Left ventricle myocardium inferior (tissue), 1 donor: ENCODE data around the gene CALN1. TPM values are rescaled to one million over a fixed set of nuclear protein-coding genes. Genes with fewer than 3 reads are reported as not detected.

Source experiments
- DNase-seq: peaks from one replicate; pipeline ENCODE4 v3.0.0-alpha.2; 2020
- H3K27ac ChIP-seq: fragments of 200-600 bp; replicated peaks from 2 replicates; pipeline ENCODE4 v1.8.0; 2021
- H3K27me3 ChIP-seq: fragments of 200-600 bp; 2 replicates; pipeline ENCODE4 v1.8.0; 2021; ENCODE audit warnings: low read depth
- H3K36me3 ChIP-seq: fragments of 200-600 bp; 2 replicates; pipeline ENCODE4 v1.8.0; 2021
- H3K4me1 ChIP-seq: fragments of 200-600 bp; 2 replicates; pipeline ENCODE4 v1.8.0; 2021
- H3K4me3 ChIP-seq: fragments of 200-600 bp; 2 replicates; pipeline ENCODE4 v1.8.0; 2021; ENCODE audit warnings: mild to moderate bottlenecking, moderate library complexity
- H3K9me3 ChIP-seq: fragments of 200-600 bp; replicated peaks from 2 replicates; pipeline ENCODE4 v1.8.0; 2021
- CTCF ChIP-seq: fragments of 200-600 bp; IDR thresholded peaks from 2 replicates; pipeline ENCODE4 v1.8.0; 2021; ENCODE audit warnings: antibody characterized with exemption, mild to moderate bottlenecking, borderline replicate concordance
- intact Hi-C: fragments of 100-400 bp; cut with micrococcal nuclease; formaldehyde crosslinking; loops from one replicate; pipeline ENCODE4 v1.11.0; 2022
- total RNA-seq: library from RNA; stranded (reverse); fragmentation: NEBNext Ultra II Directional; extraction: Animal tissue kit (Norgen Biotek cat#: 25700); gene quantifications from one replicate; pipeline ENCODE4 v1.2.1, GENCODE V29; 2021
- donor health status: DM: no; HTN: yes; CAD: no; lungs with severe emphysema.

The CALN1 gene
- total RNA-seq, 1 donor from 2014 or later = not detected

- intact Hi-C loops = no loop called here
- Histone ChIP-seq H3K36me3 (no peaks in the 10 kb centered on the region), H3K9me3 (no peaks in the 10 kb centered on the region), H3K4me1 (no peaks in the 10 kb centered on the region), H3K4me3 (no peak overlapping the region), H3K27ac (no peak overlapping the region), H3K27me3 (peaks cover 31% of the 10 kb centered on the region)
- no peak for TF ChIP-seq CTCF
- DNase-seq = no peak
These were observed 7.4 kb downstream of the CALN1 start for GRCh38 chr7:72404743-72405142.

- Histone ChIP-seq H3K36me3 (no peaks in the 10 kb centered on the region), H3K4me1 (no peaks in the 10 kb centered on the region), H3K4me3 (no peak overlapping the region), H3K27me3 (peaks cover 27% of the 10 kb centered on the region), H3K27ac (no peak overlapping the region), H3K9me3 (no peaks in the 10 kb centered on the region)
- DNase-seq = no peak
- intact Hi-C loops = no loop called here
- no peak for TF ChIP-seq CTCF
These were observed 8.6 kb downstream of the CALN1 start for GRCh38 chr7:72403458-72404076.

- intact Hi-C loops = no loop called here
- Histone ChIP-seq H3K4me1 (no peaks in the 10 kb centered on the region), H3K27me3 (peaks cover 32% of the 10 kb centered on the region), H3K27ac (no peak overlapping the region), H3K9me3 (no peaks in the 10 kb centered on the region), H3K4me3 (no peak overlapping the region), H3K36me3 (no peaks in the 10 kb centered on the region)
- no peak for DNase-seq
- TF ChIP-seq CTCF = no peak
These were observed 18.1 kb downstream of the CALN1 start for GRCh38 chr7:72394016-72394415.

GRCh38 chr7:72391821-72392377 lies 20.2 kb downstream of the CALN1 start:
- H3K4me1 ChIP-seq = no peaks in the 10 kb centered on the region
- no peak overlapping the region for H3K4me3 ChIP-seq
- H3K27ac ChIP-seq = no peak overlapping the region
- no peaks in the 10 kb centered on the region for H3K9me3 ChIP-seq
- TF ChIP-seq CTCF = no peak
- H3K27me3 ChIP-seq = peaks cover 34% of the 10 kb centered on the region
- intact Hi-C loops = no loop called here
- no peaks in the 10 kb centered on the region for H3K36me3 ChIP-seq
- no peak for DNase-seq

- TF ChIP-seq CTCF = no peak
- Histone ChIP-seq H3K4me3 (no peak overlapping the region), H3K36me3 (no peaks in the 10 kb centered on the region), H3K9me3 (peaks cover 8% of the 10 kb centered on the region), H3K27me3 (peaks cover 21% of the 10 kb centered on the region), H3K4me1 (no peaks in the 10 kb centered on the region), H3K27ac (no peak overlapping the region)
- no peak for DNase-seq
- intact Hi-C loops = no loop called here
These were observed 26.0 kb downstream of the CALN1 start for GRCh38 chr7:72386118-72386517.
